MM.1S (cell line): ENCODE data around the gene MUC13.

Experiments
- DNase-seq: peaks from one replicate; pipeline ENCODE4 v3.0.0-alpha.2; 2015
- H2AFZ ChIP-seq: fragments of 300-600 bp; sonication (generic); 2 replicates; pipeline ENCODE4 v1.6.0; 2016; ENCODE audit warnings: antibody characterized with exemption, low read length
- H3F3A ChIP-seq: fragments of 300-600 bp; sonication (generic); 2 replicates; pipeline ENCODE4 v1.6.1; 2016; ENCODE audit warnings: mild to moderate bottlenecking, antibody characterized with exemption, low read length, moderate library complexity, mixed read lengths; ENCODE audit not compliant: insufficient read depth
- H3K27ac ChIP-seq: fragments of 300-600 bp; sonication (generic); 2 replicates; pipeline ENCODE4 v1.5.1; 2016; ENCODE audit warnings: mild to moderate bottlenecking, low read length
- H3K27me3 ChIP-seq: fragments of 300-600 bp; sonication (generic); replicated peaks from 2 replicates; pipeline ENCODE4 v1.6.0; 2016; ENCODE audit warnings: low read length; ENCODE audit not compliant: insufficient read depth
- H3K36me3 ChIP-seq: fragments of 300-600 bp; sonication (generic); replicated peaks from 2 replicates; pipeline ENCODE4 v1.6.1; 2016; ENCODE audit warnings: mild to moderate bottlenecking, low read length, mixed read lengths; ENCODE audit not compliant: insufficient read depth
- H3K4me1 ChIP-seq: fragments of 300-600 bp; sonication (generic); 2 replicates; pipeline ENCODE4 v1.6.1; 2016; ENCODE audit warnings: low read length, mixed read lengths
- H3K4me2 ChIP-seq: fragments of 300-600 bp; sonication (generic); 2 replicates; pipeline ENCODE4 v1.6.0; 2016; ENCODE audit warnings: low read depth, low read length
- H3K4me3 ChIP-seq: fragments of 300-600 bp; sonication (generic); 2 replicates; pipeline ENCODE4 v1.5.1; 2016; ENCODE audit warnings: low read length, mixed read lengths
- H3K79me2 ChIP-seq: fragments of 300-600 bp; sonication (generic); 2 replicates; pipeline ENCODE4 v1.6.1; 2016; ENCODE audit warnings: mixed run types, low read length, mixed read lengths
- H3K9ac ChIP-seq: fragments of 300-600 bp; sonication (generic); 2 replicates; pipeline ENCODE4 v1.6.1; 2016; ENCODE audit warnings: low read length, mixed read lengths
- H3K9me2 ChIP-seq: fragments of 300-600 bp; sonication (generic); replicated peaks from 2 replicates; pipeline ENCODE4 v1.6.1; 2016; ENCODE audit warnings: mild to moderate bottlenecking, low read length, mixed read lengths; ENCODE audit not compliant: insufficient read depth
- H3K9me3 ChIP-seq: fragments of 300-600 bp; sonication (generic); replicated peaks from 2 replicates; pipeline ENCODE4 v1.6.1; 2016; ENCODE audit warnings: mild to moderate bottlenecking, low read length, mixed read lengths; ENCODE audit not compliant: insufficient read depth
- H4K20me1 ChIP-seq: fragments of 300-600 bp; sonication (generic); 2 replicates; pipeline ENCODE4 v1.6.1; 2016; ENCODE audit warnings: mild to moderate bottlenecking, low read length, moderate library complexity, mixed read lengths; ENCODE audit not compliant: insufficient read depth
- EZH2 ChIP-seq: fragments of 300-600 bp; sonication (generic); optimal IDR thresholded peaks from 2 replicates; pipeline ENCODE3; 2017; ENCODE audit warnings: low read depth, mild to moderate bottlenecking, antibody characterized with exemption, low read length, mixed read lengths
- EZH2phosphoT487 ChIP-seq: fragments of 300-600 bp; sonication (generic); IDR thresholded peaks from 2 replicates; pipeline ENCODE4 v1.6.1; 2018; ENCODE audit warnings: antibody characterized with exemption, low read length
- TF ChIP-seq, protein P1 (sequence below): fragments of 300-600 bp; sonication (generic); IDR thresholded peaks from 2 replicates; pipeline ENCODE4 v1.5.1; 2016; ENCODE audit warnings: antibody characterized with exemption, low read length, mixed read lengths

MUC13 gene

DNA sequence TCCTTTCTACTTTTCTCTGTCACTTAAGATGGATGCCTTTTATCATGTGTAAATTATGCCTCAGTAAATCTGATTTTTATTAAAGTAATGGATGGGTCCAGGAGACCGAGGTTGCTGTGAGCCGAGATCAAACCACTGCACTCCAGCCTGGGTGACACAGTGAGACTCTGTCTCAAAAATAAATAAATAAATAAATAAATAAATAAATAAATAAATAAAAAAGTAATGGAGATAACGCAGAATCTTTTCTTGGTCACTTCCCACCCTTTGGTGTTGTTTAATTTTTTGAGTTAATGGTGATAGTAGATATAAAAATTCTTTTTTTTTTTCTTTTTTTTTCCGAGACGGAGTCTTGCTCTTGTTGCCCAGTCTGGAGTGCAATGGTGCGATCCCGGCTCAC, 44.1 kb upstream of the MUC13 start:
- Histone ChIP-seq H3K79me2 (no peaks in the 10 kb centered on the region), H3K4me3 (no peak overlapping the region), H2AFZ (no peak overlapping the region), H3K36me3 (no peaks in the 10 kb centered on the region), H3K9me3 (no peaks in the 10 kb centered on the region), H3K9ac (no peak overlapping the region), H3K4me2 (no peak overlapping the region), H3K4me1 (peaks cover 2% of the 10 kb centered on the region), H3K9me2 (no peaks in the 10 kb centered on the region), H3K27me3 (no peaks in the 10 kb centered on the region), H3F3A (no peaks in the 10 kb centered on the region), H4K20me1 (no peaks in the 10 kb centered on the region), H3K27ac (no peak overlapping the region)
- DNase-seq, result no peak
- TF ChIP-seq EZH2phosphoT487, result no peak
- TF ChIP-seq, protein P1, sequence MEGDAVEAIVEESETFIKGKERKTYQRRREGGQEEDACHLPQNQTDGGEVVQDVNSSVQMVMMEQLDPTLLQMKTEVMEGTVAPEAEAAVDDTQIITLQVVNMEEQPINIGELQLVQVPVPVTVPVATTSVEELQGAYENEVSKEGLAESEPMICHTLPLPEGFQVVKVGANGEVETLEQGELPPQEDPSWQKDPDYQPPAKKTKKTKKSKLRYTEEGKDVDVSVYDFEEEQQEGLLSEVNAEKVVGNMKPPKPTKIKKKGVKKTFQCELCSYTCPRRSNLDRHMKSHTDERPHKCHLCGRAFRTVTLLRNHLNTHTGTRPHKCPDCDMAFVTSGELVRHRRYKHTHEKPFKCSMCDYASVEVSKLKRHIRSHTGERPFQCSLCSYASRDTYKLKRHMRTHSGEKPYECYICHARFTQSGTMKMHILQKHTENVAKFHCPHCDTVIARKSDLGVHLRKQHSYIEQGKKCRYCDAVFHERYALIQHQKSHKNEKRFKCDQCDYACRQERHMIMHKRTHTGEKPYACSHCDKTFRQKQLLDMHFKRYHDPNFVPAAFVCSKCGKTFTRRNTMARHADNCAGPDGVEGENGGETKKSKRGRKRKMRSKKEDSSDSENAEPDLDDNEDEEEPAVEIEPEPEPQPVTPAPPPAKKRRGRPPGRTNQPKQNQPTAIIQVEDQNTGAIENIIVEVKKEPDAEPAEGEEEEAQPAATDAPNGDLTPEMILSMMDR, result no peak
- no peak for TF ChIP-seq EZH2

DNA sequence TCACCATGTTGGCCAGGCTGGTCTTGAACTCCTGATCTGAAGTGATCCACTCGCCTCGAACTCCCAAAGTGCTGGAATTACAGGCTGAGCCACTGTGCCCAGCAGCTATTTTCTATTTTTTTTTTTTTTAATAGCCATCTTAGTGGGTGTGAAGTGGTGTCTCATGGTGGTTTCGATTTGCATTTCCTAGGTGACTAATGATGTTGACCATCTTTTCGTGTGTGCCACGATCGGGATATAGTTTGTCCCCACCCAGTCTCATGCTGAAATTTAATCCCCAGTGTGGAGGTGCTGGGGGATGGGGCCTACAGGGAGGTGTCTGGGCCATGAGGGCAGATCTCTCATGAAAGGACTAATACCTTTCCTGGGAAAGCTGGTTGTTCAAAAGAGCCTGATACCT, 41.8 kb upstream of the MUC13 start:
- no peaks in the 10 kb centered on the region for H3K9me3 ChIP-seq
- peaks cover 8% of the 10 kb centered on the region for H3K4me1 ChIP-seq
- no peaks in the 10 kb centered on the region for H3K79me2 ChIP-seq
- no peaks in the 10 kb centered on the region for H3K36me3 ChIP-seq
- H2AFZ ChIP-seq, result no peak overlapping the region
- H3K9ac ChIP-seq, result no peak overlapping the region
- H3F3A ChIP-seq, result no peaks in the 10 kb centered on the region
- H3K27me3 ChIP-seq, result no peaks in the 10 kb centered on the region
- no peaks in the 10 kb centered on the region for H3K9me2 ChIP-seq
- TF ChIP-seq EZH2 (no peak), EZH2phosphoT487 (no peak)
- TF ChIP-seq, protein P1, result no peak
- no peaks in the 10 kb centered on the region for H4K20me1 ChIP-seq
- H3K27ac ChIP-seq, result no peak overlapping the region
- H3K4me3 ChIP-seq, result no peak overlapping the region
- DNase-seq, result no peak
- H3K4me2 ChIP-seq, result no peak overlapping the region

DNA sequence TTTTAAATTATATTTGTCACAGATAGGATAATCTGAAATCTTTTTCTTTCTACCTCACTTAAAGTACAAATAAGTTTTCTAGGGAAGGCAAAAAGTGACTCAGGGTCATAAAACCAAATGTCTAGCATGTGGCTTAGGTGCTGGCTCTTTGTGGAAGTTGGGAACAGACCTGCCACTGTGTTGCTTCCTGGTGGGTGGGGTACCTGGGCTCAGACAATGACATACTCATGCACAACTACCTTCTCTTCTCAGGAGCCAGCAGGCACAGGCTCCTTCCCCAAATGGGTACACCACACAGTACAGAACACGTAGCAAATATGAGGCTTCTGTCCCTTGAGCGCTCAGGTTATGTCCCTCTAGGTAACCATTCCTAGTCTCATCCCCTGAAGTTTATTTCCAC, 40.1 kb upstream of the MUC13 start:
- Histone ChIP-seq H3K36me3 (no peaks in the 10 kb centered on the region), H3F3A (no peaks in the 10 kb centered on the region), H3K79me2 (no peaks in the 10 kb centered on the region), H3K27ac (no peak overlapping the region), H3K27me3 (no peaks in the 10 kb centered on the region), H2AFZ (no peak overlapping the region), H3K4me2 (no peak overlapping the region), H3K9me3 (no peaks in the 10 kb centered on the region), H3K9me2 (no peaks in the 10 kb centered on the region), H3K4me3 (no peak overlapping the region), H4K20me1 (no peaks in the 10 kb centered on the region), H3K9ac (no peak overlapping the region), H3K4me1 (peaks cover 8% of the 10 kb centered on the region)
- DNase-seq, result no peak
- TF ChIP-seq EZH2phosphoT487 (no peak), EZH2 (no peak)
- TF ChIP-seq, protein P1, result no peak
